ENCODE results near the gene SMIM8.

Gene SMIM8

DNA sequence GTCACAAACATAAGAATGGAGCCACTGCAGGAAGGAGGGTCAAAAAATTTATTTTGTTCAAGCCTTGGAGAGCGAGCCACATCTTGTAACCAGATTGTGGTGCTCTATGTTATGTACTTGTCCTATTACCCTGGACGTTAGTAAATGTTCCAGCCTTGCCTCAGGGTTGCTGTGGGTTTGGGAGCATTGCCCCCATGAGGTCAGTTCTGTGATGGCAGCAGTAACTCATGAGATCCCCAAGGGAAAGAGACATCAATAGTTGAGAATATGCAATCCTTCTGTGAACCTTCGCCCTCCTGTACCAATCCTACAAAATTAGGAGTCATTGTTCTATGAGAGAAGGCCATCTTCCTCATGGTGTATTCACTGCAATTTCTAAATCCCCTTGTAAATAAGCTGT lies 68.9 kb downstream of the SMIM8 start:
- no peak for DNase-seq (ENCODE audit: low read depth in 3 of 3)
